Measurements from ENCODE around the gene OR2T12.

DNA sequence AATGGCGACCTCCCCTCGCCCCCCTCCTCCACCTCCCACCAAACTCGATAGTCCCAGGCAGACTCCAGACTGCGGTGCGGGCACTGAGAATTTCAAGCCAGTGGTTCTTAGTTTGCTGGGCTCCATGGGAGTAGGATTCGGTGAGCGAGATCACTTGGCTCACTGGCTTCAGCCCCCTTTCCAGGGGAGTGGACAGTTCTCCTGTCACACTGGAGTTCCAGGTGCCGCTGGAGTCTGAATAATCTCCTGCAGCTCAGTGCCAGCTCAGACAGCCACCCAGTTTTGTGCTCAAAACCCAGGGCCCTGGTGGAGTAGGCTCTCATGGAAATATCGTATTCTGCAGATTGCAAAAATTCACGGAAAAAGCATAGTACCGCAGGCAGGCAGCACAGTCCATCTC is 13.6 kb upstream of the OR2T12 start:
- TF ChIP-seq EZH2 (IDR thresholded peaks at IDR 0.05) (no peak), POLR2AphosphoS5 (IDR thresholded peaks at IDR 0.05; ENCODE audit: borderline replicate concordance, low read depth, low read length) (no peak)
